ENCODE results near the gene SLC49A4.

Gene SLC49A4

GRCh38 chr3:122755491-122755890 lies 39.4 kb upstream of the SLC49A4 start:
- TF ChIP-seq SIN3A (IDR thresholded peaks at IDR 0.05; ENCODE audit: borderline replicate concordance, insufficient read depth, low read length): no peak
- TF ChIP-seq FOXP2 (optimal IDR thresholded peaks at IDR 0.05; ENCODE audit: borderline replicate concordance, extremely low read depth, extremely low read length, insufficient read depth): no peak
- TF ChIP-seq TAF1 (IDR thresholded peaks at IDR 0.05; ENCODE audit: borderline replicate concordance, insufficient read depth, low read length): no peak
- TF ChIP-seq POLR2AphosphoS5 (IDR thresholded peaks at IDR 0.05; ENCODE audit: low read depth, low read length): no peak
- TF ChIP-seq, protein P1, sequence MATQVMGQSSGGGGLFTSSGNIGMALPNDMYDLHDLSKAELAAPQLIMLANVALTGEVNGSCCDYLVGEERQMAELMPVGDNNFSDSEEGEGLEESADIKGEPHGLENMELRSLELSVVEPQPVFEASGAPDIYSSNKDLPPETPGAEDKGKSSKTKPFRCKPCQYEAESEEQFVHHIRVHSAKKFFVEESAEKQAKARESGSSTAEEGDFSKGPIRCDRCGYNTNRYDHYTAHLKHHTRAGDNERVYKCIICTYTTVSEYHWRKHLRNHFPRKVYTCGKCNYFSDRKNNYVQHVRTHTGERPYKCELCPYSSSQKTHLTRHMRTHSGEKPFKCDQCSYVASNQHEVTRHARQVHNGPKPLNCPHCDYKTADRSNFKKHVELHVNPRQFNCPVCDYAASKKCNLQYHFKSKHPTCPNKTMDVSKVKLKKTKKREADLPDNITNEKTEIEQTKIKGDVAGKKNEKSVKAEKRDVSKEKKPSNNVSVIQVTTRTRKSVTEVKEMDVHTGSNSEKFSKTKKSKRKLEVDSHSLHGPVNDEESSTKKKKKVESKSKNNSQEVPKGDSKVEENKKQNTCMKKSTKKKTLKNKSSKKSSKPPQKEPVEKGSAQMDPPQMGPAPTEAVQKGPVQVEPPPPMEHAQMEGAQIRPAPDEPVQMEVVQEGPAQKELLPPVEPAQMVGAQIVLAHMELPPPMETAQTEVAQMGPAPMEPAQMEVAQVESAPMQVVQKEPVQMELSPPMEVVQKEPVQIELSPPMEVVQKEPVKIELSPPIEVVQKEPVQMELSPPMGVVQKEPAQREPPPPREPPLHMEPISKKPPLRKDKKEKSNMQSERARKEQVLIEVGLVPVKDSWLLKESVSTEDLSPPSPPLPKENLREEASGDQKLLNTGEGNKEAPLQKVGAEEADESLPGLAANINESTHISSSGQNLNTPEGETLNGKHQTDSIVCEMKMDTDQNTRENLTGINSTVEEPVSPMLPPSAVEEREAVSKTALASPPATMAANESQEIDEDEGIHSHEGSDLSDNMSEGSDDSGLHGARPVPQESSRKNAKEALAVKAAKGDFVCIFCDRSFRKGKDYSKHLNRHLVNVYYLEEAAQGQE (IDR thresholded peaks at IDR 0.05; ENCODE audit: insufficient read depth in 1 of 2, low read depth in 2 of 2, low read length in 2 of 2): no peak

DNA sequence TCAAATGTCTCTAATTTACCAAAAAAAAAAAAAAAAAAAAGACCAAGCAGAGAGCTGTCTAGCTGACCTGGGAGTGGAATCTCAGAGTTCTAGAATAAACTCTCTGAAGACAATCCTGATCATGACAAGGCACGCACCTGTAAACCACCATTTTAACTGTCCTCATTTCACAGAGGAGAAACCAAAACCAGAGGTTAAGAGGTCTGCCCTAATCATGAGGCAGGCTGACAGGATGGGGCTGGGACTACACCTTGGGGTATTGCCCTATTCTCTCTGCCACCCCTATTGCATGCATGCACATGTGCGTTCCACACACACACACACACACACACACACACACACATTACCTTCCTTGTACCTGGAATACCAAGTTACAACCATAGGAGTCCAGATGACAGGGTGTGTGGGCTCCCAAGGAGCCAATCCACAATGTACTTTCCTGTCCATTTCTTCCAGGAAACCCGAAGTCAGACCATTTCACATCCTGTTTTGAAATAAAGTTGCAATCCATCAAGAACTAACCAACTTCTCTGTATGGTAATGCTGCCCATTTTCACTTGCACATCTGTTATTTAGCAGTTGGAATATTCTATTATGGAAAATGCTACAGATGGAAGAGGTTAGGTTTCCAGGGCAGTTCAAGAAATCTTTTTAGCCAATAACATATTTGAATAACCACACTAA lies 35.9 kb upstream of the SLC49A4 start:
- TF ChIP-seq SIN3A (IDR thresholded peaks at IDR 0.05; ENCODE audit: borderline replicate concordance, insufficient read depth, low read length): no peak
- no peak for TF ChIP-seq TAF1 (IDR thresholded peaks at IDR 0.05; ENCODE audit: borderline replicate concordance, insufficient read depth, low read length)
- no peak for TF ChIP-seq FOXP2 (optimal IDR thresholded peaks at IDR 0.05; ENCODE audit: borderline replicate concordance, extremely low read depth, extremely low read length, insufficient read depth)
- no peak for TF ChIP-seq POLR2AphosphoS5 (IDR thresholded peaks at IDR 0.05; ENCODE audit: low read depth, low read length)
- TF ChIP-seq, protein P1 (IDR thresholded peaks at IDR 0.05; ENCODE audit: insufficient read depth in 1 of 2, low read depth in 2 of 2, low read length in 2 of 2): no peak

GRCh38 chr3:122760453-122761271 lies 34.2 kb upstream of the SLC49A4 start:
- TF ChIP-seq TAF1 (IDR thresholded peaks at IDR 0.05; ENCODE audit: borderline replicate concordance, insufficient read depth, low read length): no peak
- TF ChIP-seq, protein P1 (IDR thresholded peaks at IDR 0.05; ENCODE audit: insufficient read depth in 1 of 2, low read depth in 2 of 2, low read length in 2 of 2): no peak
- TF ChIP-seq POLR2AphosphoS5 (IDR thresholded peaks at IDR 0.05; ENCODE audit: low read depth, low read length): no peak
- TF ChIP-seq FOXP2 (optimal IDR thresholded peaks at IDR 0.05; ENCODE audit: borderline replicate concordance, extremely low read depth, extremely low read length, insufficient read depth): no peak

- TF ChIP-seq FOXP2 (optimal IDR thresholded peaks at IDR 0.05; ENCODE audit: borderline replicate concordance, extremely low read depth, extremely low read length, insufficient read depth) (no peak), TAF1 (IDR thresholded peaks at IDR 0.05; ENCODE audit: borderline replicate concordance, insufficient read depth, low read length) (no peak), POLR2AphosphoS5 (IDR thresholded peaks at IDR 0.05; ENCODE audit: low read depth, low read length) (no peak), SIN3A (IDR thresholded peaks at IDR 0.05; ENCODE audit: borderline replicate concordance, insufficient read depth, low read length) (no peak)
- TF ChIP-seq, protein P1 (IDR thresholded peaks at IDR 0.05; ENCODE audit: insufficient read depth in 1 of 2, low read depth in 2 of 2, low read length in 2 of 2): no peak
Measured at GRCh38 chr3:122766430-122766829, 28.4 kb upstream of the SLC49A4 start.
